Neural cell (in vitro differentiated cells): ENCODE data around the gene TECPR2. TPM values are rescaled to one million over a fixed set of nuclear protein-coding genes. Genes with fewer than 3 reads are reported as not detected.

Experiments used
- H2AFZ ChIP-seq: fragments of 200-600, 300-800 bp; sonication (generic), shearing (Covaris generic); 2 replicates; pipeline ENCODE4 v1.6.0; 2014; ENCODE audit warnings: low read depth, mild to moderate bottlenecking, antibody characterized with exemption, low read length, moderate library complexity
- H3F3A ChIP-seq: fragments of 200-600 bp; shearing (Covaris generic); 2 replicates; pipeline ENCODE4 v1.6.1; 2016; ENCODE audit warnings: mild to moderate bottlenecking, moderate library complexity, mixed read lengths, antibody characterized with exemption, low read length; ENCODE audit not compliant: insufficient read depth, poor library complexity, severe bottlenecking
- H3K27ac ChIP-seq: fragments of 200-600, 300-800 bp; sonication (generic), shearing (Covaris generic); 2 replicates; pipeline ENCODE4 v1.5.1; 2014; ENCODE audit warnings: mild to moderate bottlenecking, low read length, moderate library complexity
- H3K27me3 ChIP-seq: fragments of 300-800, 200-600 bp; sonication (generic), shearing (Covaris generic); 2 replicates; pipeline ENCODE4 v1.6.0; 2014; ENCODE audit warnings: mild to moderate bottlenecking, low read depth, low read length, moderate library complexity; ENCODE audit not compliant: insufficient read depth
- H3K36me3 ChIP-seq: fragments of 300-800, 200-600 bp; sonication (generic), shearing (Covaris generic); 2 replicates; pipeline ENCODE4 v1.5.1; 2014; ENCODE audit warnings: mild to moderate bottlenecking, antibody characterized with exemption, low read length, moderate library complexity; ENCODE audit not compliant: insufficient read depth
- H3K4me2 ChIP-seq: fragments of 300-800, 200-600 bp; sonication (generic), shearing (Covaris generic); 2 replicates; pipeline ENCODE4 v1.6.0; 2014; ENCODE audit warnings: mild to moderate bottlenecking, low read length
- H3K4me3 ChIP-seq: fragments of 300-800, 200-600 bp; sonication (generic), shearing (Covaris generic); 2 replicates; pipeline ENCODE4 v1.5.1; 2014; ENCODE audit warnings: mild to moderate bottlenecking, low read length, moderate library complexity
- H3K79me2 ChIP-seq: fragments of 200-600 bp; shearing (Covaris generic); replicated peaks from 2 replicates; pipeline ENCODE4 v1.6.0; 2014; ENCODE audit warnings: mild to moderate bottlenecking, low read length, moderate library complexity; ENCODE audit not compliant: insufficient read depth
- H3K9ac ChIP-seq: fragments of 300-800, 200-600 bp; sonication (generic), shearing (Covaris generic); 2 replicates; pipeline ENCODE4 v1.6.1; 2016; ENCODE audit warnings: mild to moderate bottlenecking, low read length, mixed read lengths
- H3K9me2 ChIP-seq: fragments of 200-600 bp; shearing (Covaris generic); 2 replicates; pipeline ENCODE4 v1.6.1; 2016; ENCODE audit warnings: mild to moderate bottlenecking, low read length, mixed read lengths; ENCODE audit not compliant: insufficient read depth
- H3K9me3 ChIP-seq: fragments of 200-600, 300-800 bp; sonication (generic), shearing (Covaris generic); 2 replicates; pipeline ENCODE4 v1.6.1; 2016; ENCODE audit warnings: mild to moderate bottlenecking, mixed run types, low read length, moderate library complexity, mixed read lengths
- H4K20me1 ChIP-seq: fragments of 200-600 bp; shearing (Covaris generic); 2 replicates; pipeline ENCODE4 v1.6.1; 2016; ENCODE audit warnings: mild to moderate bottlenecking, mixed run types; ENCODE audit not compliant: insufficient read depth
- EP300 ChIP-seq: fragments of 450-650 bp; conservative IDR thresholded peaks from 2 replicates; pipeline ENCODE4 v1.6.1; 2014; ENCODE audit warnings: antibody characterized with exemption, mild to moderate bottlenecking, moderate library complexity; ENCODE audit not compliant: poor library complexity, severe bottlenecking
- EZH2 ChIP-seq: fragments of 200-600, 300-800 bp; shearing (Covaris generic), sonication (generic); IDR thresholded peaks from 2 replicates; pipeline ENCODE4 v1.6.1; 2014; ENCODE audit warnings: antibody characterized with exemption, low read length, borderline replicate concordance, mild to moderate bottlenecking; ENCODE audit not compliant: insufficient read depth, poor library complexity, severe bottlenecking
- MXI1 ChIP-seq: fragments of 450-650 bp; conservative IDR thresholded peaks from 2 replicates; pipeline ENCODE4 v1.6.1; 2014; ENCODE audit warnings: antibody characterized with exemption, mild to moderate bottlenecking; ENCODE audit not compliant: poor library complexity, severe bottlenecking
- POLR2AphosphoS5 ChIP-seq: IDR thresholded peaks from 2 replicates; pipeline ENCODE4 v1.6.1; 2012
- RAD21 ChIP-seq: fragments of 450-650 bp; conservative IDR thresholded peaks from 2 replicates; pipeline ENCODE4 v1.6.1; 2014; ENCODE audit warnings: antibody characterized with exemption, mild to moderate bottlenecking, moderate library complexity
- SMC3 ChIP-seq: fragments of 450-650 bp; conservative IDR thresholded peaks from 2 replicates; pipeline ENCODE4 v1.6.1; 2014; ENCODE audit warnings: antibody characterized with exemption, mild to moderate bottlenecking, moderate library complexity; ENCODE audit not compliant: poor library complexity
- TAF1 ChIP-seq: IDR thresholded peaks from 2 replicates; pipeline ENCODE4 v1.6.1; 2012; ENCODE audit warnings: low read depth
- polyA plus RNA-seq: library from polyadenylated mRNA; depleted of rRNA; stranded (reverse); fragments of >200 nt; gene quantifications from 2 replicates; pipeline ENCODE4 v1.2.3, GENCODE V29; 2014
- TF ChIP-seq, protein P1 (sequence below): IDR thresholded peaks from 2 replicates; pipeline ENCODE4 v1.6.1; 2012; ENCODE audit warnings: borderline replicate concordance
- TF ChIP-seq, protein P2 (sequence below): fragments of 450-650 bp; IDR thresholded peaks from 2 replicates; pipeline ENCODE4 v1.5.1; 2014; ENCODE audit warnings: antibody characterized with exemption, mild to moderate bottlenecking, moderate library complexity; ENCODE audit not compliant: poor library complexity, severe bottlenecking

TECPR2 gene
- polyA plus RNA-seq, 1 donor from 2014 or later = 7.0 TPM

DNA sequence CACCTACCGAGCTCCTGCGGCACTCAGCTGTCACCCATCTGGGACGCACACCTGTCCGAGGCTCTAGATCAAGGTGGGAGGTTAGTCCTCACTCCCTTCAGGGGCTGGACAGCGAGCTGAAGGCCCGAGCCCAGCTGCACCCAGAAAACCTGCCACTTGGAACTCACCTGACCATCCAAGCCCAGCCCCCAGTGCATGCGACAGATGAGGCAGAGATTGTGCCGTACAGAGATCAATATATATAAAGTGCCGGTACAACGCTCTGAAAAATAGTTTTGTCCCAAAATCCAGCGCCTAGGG lies 143.8 kb downstream of the TECPR2 start:
- H3K4me2 ChIP-seq = no peak overlapping the region
- no peak overlapping the region for H3K9ac ChIP-seq
- H3K4me3 ChIP-seq = no peak overlapping the region
- H3K79me2 ChIP-seq = no peaks in the 10 kb centered on the region
- no peak overlapping the region for H3K27ac ChIP-seq
- H3K36me3 ChIP-seq = no peaks in the 10 kb centered on the region
- no peaks in the 10 kb centered on the region for H4K20me1 ChIP-seq
- no peaks in the 10 kb centered on the region for H3K9me2 ChIP-seq
- H3K9me3 ChIP-seq = no peaks in the 10 kb centered on the region
- peaks cover 4% of the 10 kb centered on the region for H3K27me3 ChIP-seq
- H2AFZ ChIP-seq = no peak overlapping the region
- H3F3A ChIP-seq = no peaks in the 10 kb centered on the region
- TF ChIP-seq EZH2 (no peak), POLR2AphosphoS5 (no peak), MXI1 (no peak), EP300 (no peak), TAF1 (no peak), SMC3 (no peak), RAD21 (no peak)
- TF ChIP-seq, protein P1, sequence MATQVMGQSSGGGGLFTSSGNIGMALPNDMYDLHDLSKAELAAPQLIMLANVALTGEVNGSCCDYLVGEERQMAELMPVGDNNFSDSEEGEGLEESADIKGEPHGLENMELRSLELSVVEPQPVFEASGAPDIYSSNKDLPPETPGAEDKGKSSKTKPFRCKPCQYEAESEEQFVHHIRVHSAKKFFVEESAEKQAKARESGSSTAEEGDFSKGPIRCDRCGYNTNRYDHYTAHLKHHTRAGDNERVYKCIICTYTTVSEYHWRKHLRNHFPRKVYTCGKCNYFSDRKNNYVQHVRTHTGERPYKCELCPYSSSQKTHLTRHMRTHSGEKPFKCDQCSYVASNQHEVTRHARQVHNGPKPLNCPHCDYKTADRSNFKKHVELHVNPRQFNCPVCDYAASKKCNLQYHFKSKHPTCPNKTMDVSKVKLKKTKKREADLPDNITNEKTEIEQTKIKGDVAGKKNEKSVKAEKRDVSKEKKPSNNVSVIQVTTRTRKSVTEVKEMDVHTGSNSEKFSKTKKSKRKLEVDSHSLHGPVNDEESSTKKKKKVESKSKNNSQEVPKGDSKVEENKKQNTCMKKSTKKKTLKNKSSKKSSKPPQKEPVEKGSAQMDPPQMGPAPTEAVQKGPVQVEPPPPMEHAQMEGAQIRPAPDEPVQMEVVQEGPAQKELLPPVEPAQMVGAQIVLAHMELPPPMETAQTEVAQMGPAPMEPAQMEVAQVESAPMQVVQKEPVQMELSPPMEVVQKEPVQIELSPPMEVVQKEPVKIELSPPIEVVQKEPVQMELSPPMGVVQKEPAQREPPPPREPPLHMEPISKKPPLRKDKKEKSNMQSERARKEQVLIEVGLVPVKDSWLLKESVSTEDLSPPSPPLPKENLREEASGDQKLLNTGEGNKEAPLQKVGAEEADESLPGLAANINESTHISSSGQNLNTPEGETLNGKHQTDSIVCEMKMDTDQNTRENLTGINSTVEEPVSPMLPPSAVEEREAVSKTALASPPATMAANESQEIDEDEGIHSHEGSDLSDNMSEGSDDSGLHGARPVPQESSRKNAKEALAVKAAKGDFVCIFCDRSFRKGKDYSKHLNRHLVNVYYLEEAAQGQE = no peak
- TF ChIP-seq, protein P2, sequence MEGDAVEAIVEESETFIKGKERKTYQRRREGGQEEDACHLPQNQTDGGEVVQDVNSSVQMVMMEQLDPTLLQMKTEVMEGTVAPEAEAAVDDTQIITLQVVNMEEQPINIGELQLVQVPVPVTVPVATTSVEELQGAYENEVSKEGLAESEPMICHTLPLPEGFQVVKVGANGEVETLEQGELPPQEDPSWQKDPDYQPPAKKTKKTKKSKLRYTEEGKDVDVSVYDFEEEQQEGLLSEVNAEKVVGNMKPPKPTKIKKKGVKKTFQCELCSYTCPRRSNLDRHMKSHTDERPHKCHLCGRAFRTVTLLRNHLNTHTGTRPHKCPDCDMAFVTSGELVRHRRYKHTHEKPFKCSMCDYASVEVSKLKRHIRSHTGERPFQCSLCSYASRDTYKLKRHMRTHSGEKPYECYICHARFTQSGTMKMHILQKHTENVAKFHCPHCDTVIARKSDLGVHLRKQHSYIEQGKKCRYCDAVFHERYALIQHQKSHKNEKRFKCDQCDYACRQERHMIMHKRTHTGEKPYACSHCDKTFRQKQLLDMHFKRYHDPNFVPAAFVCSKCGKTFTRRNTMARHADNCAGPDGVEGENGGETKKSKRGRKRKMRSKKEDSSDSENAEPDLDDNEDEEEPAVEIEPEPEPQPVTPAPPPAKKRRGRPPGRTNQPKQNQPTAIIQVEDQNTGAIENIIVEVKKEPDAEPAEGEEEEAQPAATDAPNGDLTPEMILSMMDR = no peak

DNA sequence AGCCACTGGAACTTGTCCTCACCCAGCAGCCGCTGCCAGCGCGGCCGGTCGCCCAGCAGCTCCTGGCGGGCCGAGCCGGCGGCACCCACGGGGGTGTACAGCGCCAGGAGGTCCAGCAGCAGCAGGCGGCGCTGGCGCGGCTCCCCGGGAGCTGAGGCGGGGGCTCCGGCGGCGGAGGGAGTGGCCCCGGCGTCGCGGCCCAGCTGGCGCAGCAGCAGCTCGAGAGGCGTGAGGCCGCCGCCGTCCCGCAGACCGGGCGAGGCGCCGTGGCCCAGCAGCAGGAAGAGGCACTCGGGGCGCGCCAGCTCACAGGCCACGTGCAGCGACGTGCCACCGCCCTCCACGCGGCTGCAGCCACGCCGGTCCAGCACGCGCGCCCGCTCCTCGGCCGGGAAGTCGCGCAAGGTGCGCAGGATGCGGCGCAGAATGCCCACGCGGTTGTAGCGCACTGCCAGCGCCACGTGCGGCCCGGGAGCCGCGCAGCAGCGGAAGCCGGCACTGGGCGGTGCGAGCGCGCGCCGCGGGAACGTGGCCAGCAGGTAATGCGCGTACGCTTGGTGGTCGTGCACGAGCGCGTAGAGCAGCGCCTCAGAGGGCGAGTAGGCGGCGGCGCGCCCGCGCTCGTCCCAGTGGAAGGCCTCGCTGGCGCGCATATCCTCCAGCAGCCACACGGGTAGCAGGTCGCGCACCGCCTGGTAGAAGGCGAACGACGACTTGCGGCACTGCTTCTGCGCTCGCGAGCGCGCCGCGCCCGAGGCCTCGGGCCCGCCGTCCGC lies 144.5 kb downstream of the TECPR2 start:
- Histone ChIP-seq H3K27ac (no peak overlapping the region), H3K9ac (no peak overlapping the region), H3K27me3 (peaks cover 4% of the 10 kb centered on the region), H2AFZ (no peak overlapping the region), H3K79me2 (no peaks in the 10 kb centered on the region), H4K20me1 (no peaks in the 10 kb centered on the region), H3F3A (no peaks in the 10 kb centered on the region), H3K4me2 (no peak overlapping the region), H3K36me3 (no peaks in the 10 kb centered on the region), H3K9me2 (no peaks in the 10 kb centered on the region), H3K4me3 (no peak overlapping the region), H3K9me3 (no peaks in the 10 kb centered on the region)
- TF ChIP-seq, protein P2 = no peak
- no peak for TF ChIP-seq TAF1
